ENCODE results near the gene MYOT.
"Not testable (repeated sequence)": the region's sequence is repeated elsewhere in the genome, so short reads cannot be mapped to it uniquely, and the experiment has no call there.

Gene MYOT, protein sequence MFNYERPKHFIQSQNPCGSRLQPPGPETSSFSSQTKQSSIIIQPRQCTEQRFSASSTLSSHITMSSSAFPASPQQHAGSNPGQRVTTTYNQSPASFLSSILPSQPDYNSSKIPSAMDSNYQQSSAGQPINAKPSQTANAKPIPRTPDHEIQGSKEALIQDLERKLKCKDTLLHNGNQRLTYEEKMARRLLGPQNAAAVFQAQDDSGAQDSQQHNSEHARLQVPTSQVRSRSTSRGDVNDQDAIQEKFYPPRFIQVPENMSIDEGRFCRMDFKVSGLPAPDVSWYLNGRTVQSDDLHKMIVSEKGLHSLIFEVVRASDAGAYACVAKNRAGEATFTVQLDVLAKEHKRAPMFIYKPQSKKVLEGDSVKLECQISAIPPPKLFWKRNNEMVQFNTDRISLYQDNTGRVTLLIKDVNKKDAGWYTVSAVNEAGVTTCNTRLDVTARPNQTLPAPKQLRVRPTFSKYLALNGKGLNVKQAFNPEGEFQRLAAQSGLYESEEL

DNA sequence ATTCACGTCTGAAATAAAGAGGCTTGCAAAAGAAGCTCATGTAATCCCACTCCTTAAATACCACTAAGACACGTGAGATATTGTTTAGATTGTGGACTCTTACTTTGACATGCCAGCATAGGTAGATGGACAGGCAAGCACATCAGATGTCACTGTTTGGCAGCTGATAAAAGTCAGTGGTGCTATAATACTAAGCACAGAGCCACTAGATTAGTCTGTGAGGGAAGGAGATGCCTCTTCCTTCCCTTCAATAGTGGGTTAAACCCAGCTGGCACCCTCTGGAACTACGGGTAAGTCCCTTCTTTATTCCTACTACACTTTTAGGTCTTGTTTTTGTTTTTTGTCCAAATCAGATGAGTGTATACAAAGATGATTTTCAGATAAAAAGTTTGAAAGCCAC lies at the start of gene MYOT:
MYOT (plus strand) TSS at position 197 of the 400 bp plus-strand sequence. CDS start 2,792 bp downstream, outside the sequence.
- no peak for DNase-seq (ENCODE audit: low spot score)

DNA sequence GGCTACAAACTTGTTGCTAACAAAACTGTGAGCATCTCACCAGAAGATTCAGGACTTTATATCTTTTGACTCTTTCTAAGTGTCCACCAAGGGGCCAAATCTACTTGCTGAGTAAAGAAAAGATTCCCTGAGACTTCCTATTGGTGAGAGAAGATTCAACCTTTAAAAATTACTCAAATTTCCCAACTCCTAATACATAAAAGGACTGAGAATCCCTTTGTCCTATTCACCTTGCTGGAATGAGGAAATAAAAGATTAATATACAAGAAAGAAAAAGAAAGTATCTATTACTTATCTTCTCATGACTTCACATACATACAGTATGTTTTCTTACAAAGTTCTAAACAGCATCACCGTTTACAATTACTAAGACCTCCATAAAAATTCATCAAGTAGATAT lies 47.9 kb upstream of the MYOT start:
- DNase-seq (ENCODE audit: low spot score), result no peak

DNA sequence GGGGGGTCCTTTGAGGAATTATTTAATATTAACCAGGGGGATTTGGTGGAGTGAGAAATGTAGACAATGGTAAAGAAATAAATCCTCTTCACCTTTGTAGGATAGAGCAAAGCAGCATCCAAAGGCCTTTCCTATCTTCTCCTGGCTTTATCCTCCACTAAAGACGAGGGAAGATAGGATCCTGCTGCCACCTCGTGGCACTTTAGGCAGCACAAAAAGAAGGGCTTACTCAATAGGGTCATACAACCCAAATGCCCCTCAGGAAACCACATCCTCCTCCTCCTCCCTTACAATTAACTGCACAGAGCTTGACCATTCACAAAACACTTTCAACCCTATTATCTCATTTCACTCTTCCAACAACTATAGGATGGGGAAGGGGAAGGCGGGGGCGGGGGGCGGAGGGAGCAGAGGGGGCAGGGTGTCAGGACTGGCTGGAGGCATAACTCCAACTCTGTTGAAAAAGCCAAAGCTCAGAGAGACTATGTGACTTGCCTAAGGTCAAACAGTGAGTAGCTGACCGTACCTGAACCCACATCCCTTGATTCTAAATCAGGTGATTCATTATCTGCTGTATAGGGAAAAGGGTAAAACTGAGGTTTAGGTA lies 45.4 kb upstream of the MYOT start:
- peak; percentile 71 for DNase-seq (ENCODE audit: low spot score)

DNA sequence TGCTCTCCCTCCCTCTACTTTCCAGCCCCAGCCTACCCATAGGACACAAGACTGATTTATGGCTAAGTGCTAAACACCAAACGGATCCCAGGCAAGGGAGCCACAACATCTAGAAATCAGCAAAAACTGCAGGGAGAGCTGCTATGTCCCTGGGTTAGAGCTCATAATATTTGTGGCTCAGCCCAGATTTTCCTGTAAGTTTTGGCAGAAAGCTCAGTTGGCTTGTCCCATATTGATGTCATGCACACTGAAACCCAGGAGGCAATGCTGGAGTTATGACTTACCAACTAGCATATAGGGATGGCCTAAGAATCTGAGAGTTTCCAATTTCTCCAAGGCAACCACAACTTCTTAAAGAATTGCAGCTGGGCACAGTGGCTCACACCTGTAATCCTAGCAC lies 44.7 kb upstream of the MYOT start:
- no peak for DNase-seq (ENCODE audit: low spot score)

DNA sequence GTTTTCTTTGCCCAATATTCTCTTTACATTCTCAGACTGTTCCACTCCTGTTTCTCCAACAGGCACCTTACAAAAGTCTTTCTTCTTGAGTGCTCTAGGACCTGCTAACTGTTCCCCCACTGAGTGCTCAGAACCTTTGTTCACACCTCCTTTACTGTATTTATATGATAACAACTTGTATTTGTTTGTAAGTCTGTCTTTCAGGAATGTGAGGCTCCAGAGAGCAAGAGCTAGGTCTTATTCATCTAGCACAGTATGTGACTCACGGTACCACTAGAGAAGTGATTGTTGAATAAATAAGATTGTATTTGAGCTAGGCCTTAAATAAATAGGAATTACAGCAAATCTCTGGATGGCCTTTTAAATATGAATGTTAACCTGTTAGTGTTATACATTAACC lies 42.5 kb upstream of the MYOT start:
- DNase-seq (ENCODE audit: low spot score), result no peak

DNA sequence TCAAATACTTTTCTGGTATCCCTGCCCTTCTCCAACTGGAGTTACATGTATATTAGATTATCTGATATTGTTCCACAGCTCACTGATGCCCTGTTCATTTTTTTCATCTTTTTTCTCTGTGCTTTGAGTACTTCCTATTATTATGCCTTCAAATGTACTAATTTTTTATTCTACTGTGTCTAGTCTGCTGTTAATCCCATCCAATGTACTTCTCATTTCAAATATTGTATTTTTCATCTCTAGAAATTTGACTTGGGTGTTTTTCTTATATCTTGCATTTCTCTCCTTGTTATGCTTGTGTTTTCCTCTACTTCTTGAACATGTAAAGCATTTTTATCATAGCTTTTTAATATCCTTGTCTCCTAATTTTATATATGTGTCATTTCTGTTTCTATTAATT lies 41.6 kb upstream of the MYOT start:
- DNase-seq (ENCODE audit: low spot score), result no peak

DNA sequence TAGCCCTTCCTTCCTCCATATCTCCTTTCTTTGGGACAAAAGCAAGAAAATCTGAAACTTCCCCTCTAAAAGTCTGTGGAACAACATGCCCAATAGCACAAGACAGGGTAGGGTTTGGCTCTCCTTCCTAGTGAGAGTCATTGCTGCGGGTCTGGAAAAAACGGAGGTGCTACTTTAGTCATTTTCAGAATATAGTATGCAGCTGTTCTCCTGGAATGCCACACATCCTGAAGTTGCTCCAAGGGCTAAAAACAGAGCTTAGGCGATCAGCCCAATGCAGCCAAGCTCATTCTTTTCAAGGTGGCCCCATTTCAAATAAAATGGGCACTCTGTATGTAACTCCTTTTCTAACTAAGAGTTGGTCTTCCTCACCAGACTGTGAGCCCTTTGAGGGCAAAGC lies 39.5 kb upstream of the MYOT start:
- no peak for DNase-seq (ENCODE audit: low spot score)

DNA sequence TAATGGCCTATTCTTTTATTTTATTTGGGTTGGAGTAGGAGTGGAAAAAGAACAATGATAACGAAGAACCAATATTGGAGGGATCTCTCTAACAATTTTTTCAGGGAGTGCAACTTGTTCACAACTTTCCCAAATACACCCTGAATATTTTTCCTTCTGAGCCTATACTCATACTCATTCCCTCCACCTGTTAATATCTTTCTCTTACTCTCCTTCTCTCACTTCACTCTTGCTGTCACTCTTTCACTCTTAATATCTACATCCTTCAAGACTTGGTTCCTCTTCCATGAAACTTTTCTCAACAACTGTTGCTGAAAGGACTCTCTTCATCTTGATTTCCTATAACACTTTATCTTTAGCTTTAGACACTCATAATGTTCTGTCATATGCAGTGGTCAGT lies 39.0 kb upstream of the MYOT start:
- no peak for DNase-seq (ENCODE audit: low spot score)

DNA sequence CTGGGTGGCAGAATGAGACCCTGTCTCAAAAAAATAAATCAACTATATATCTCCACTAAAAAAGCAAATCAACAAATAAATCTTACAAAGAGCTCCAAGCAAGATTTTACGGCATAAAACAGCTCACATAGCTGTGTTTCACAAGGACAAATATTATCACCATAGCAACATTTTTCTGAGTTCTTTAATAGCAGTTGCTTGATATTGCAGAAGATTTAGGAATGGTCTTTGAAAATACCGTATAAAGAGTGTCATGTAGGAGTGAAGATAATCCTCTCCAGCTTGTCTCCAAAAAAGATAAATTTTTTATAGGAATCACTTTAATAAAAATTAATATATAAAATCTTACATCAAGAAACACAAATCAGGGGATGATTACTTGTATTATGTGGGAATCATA lies 36.6 kb upstream of the MYOT start:
- DNase-seq (ENCODE audit: low spot score), result no peak

DNA sequence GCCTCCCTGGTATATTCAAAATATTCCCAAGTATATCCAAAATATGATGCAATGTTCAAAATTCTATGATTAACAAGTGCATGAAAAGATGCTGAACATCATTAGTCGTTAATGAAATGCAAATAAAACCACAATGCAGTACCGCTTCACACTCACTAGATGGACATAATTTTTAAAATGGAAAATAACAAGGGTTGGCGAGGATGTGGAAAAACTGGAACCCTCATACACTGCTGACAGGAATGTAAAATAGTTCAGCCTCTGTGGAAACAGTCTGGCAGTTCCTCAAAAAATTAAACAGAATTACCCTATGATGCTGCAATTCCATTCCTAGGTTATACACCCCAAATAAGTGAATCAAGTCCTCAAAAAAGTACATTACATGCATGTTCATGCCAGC lies 36.1 kb upstream of the MYOT start:
- no peak for DNase-seq (ENCODE audit: low spot score)

DNA sequence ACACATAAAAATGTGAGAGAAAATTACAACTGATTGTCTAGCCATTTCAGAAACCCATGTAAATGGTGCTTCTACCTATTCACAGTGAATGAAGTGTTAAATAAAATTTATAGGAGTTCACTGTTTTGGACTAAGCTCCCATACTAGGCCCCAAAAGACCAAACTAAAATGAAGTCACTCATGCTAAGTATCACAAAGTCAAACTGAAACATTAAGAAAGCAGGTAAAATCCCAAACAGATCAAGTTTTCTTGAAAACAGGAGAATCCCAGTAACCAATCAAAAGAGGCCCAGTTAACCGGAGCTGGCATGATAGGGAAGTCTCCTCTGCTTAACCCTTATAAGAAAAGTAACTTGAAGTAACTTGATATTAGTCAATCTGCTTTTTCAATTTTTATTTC lies 35.2 kb upstream of the MYOT start:
- no peak for DNase-seq (ENCODE audit: low spot score)

DNA sequence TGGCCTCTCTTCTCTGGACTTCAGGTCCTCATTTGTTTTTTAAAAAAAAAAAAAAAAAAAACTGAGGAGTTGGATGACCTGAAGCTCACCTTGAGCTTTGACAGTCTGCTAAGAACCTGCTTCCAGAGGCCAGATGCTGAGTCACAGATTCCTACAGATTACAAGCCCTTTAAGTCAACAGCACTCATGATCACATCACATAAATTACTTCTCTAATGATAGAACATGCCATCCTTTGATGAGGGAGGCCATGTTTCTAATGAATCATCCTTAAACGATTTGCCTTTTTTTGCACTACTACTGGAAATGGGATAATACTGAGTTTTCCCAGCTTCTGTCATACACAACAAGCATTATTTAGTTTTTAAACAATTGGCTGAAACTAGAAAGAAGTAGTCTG lies 34.2 kb upstream of the MYOT start:
- DNase-seq (ENCODE audit: low spot score), result peak; percentile 81

DNA sequence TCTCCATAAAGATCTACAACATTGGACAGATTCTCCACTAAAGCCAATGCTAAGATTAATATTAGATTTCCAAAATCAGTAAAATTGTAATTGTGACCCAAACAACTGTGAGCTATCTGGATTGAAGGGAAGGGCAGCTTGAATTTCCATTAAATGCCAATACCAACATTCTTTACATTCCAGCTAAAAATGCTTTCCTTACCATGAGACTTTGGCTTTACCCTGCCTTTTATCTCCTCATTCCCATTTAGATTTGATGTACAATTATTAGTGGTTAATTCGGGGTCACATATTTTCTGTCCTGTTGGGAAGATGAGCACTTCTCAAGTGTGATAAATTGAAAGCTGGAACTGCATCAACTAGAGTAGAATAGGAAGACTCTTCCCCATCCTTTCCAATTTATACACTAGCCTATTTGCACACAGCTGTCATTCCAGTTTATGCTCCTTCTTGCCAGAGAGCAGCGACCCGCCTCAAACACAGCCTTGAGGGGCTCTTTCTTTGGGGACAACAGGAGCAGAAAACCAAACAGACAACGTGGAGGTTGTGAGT lies 33.1 kb upstream of the MYOT start:
- peak; percentile 6 for DNase-seq (ENCODE audit: low spot score)

DNA sequence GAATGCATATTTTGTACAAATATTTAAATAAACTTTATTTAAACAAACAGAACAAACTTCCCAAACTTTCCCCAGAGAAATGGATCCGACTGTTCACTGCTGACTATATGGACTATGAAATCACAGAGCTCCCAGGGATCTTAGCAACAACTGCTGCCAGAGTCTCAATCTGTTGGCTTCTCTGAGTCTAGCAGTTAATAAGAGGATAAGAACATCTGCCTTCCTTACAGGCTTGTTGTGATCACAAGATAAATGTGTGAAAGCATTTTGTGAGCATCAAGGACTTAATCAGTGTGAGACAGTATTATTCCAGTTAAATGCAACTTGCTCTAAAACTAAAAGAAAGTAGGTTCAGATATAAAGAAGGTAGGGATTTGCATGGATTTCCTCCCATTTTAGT lies 31.4 kb upstream of the MYOT start:
- DNase-seq (ENCODE audit: low spot score), result no peak

DNA sequence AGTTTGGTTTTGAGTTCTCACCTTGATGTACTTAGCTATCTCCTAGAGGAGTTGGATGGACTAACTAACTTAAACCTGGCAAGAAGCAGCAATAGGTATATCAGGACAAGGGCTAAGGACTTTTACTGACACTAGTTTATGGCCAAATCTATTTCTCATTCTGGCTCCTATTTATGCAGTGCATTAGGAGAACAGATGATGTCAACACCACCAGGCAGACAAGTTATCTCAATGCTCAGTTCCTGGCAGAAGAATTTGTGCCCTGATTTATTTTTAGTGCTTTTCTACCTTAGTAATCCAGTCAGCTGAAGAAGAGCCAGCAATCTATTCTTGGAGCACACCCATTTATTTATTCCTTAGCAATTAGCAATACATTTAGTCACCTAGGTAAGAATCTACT lies 30.7 kb upstream of the MYOT start:
- DNase-seq (ENCODE audit: low spot score), result no peak

DNA sequence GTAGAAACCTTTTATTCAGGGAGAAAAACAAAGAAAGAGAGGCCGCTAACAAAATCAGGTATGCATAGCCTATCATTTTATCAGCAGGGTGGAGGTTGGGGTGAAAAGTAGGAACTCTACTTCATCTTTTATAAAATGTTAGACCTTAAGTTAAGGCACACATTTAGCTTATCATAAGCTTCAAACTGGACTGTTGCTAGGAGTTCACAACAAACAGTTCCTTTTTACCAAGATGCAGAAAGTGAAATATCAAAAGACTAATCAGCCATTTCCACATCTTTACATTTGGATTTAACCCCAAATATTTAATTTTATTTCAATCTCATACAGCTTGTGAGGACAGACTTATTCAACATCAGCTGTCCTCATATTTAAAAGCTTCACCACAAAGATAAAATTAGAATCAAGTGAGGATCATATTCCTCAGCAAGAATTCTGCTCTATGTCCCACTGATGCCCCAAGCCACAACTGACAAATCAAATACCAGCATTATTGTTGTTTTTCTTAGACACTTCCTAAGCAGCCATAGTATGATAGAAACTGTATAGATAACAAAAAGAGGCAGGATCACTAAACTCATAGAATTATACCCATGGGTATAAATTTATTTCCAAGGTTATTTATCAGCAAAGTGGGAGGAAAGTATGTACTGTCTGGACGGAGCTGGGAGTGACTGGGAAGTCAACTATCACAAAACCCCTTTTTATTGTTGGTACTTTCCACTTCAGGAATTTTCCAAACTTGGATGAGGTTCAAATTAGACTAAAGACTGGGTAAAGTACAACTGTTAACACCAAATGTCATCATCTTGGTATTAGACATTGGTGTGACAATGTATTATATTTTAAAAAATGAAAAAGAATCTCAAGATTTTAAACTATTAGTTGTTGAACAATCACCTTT lies 29.9 kb upstream of the MYOT start:
- DNase-seq (ENCODE audit: low spot score), result no peak

DNA sequence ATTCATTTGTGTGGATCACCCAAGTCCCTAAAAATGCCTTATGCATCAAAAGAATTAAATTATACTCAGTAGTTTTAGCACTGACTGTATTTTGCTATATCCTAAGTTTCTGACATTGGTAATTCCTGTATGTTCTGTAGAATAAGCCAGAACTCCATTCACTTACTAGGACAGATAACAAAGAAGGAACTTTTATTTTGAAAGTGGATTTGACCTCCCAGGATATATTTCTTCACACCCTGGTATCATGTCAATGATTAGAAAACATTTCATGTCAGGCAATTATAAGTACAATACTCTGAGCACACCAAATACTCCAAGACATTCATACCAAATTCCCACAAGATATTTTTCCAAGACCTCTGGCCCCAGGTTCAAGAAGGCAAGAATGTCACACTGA lies 28.7 kb upstream of the MYOT start:
- DNase-seq (ENCODE audit: low spot score), result no peak

DNA sequence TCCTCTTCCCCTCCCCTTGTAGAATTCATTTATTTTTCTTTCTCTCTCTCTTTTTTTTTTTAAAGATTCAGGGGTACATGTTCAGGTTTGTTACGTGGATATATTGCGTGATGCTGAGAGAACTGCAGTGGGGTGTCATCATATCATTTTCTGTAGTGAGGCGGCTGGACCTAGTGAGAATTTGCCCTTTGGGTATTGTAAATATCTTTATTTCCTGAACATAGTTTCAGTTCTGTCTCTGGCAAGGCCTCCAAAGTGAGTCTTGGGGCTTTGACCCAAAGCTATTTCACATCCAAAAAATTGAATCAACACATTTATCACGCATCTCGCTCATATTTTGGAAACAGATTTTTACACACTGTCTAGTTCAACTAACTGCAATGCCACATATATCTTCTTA lies 25.4 kb upstream of the MYOT start:
- DNase-seq (ENCODE audit: low spot score), result no peak

DNA sequence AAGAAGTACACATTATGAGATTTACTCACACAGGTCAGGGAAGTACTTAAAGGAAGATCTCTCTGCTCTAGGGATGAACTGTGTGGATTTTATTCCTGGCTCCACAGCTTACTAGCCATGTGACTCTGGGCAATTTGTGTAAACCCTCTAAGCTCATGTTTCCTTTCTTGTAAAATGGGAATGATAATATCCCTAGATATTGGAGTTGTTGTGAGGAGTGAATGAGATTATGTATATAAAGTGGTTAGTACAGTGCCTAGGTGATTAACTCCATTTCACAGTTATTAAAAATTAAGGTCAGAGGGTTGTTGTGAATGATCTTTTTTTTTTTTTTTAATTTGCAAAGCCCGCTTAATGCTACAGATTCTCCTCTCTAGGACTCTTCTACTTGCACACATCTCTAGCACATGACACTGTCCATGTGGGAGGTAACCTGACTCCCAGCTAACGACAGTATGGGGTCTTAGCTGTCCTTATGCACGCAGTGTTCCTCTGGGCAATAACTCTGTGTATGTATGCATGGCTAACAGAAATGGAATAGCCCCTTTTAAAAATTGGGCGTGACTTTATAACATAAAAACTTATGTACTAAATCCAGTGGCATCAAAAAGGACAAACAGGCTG lies 23.9 kb upstream of the MYOT start:
- no peak for DNase-seq (ENCODE audit: low spot score)

DNA sequence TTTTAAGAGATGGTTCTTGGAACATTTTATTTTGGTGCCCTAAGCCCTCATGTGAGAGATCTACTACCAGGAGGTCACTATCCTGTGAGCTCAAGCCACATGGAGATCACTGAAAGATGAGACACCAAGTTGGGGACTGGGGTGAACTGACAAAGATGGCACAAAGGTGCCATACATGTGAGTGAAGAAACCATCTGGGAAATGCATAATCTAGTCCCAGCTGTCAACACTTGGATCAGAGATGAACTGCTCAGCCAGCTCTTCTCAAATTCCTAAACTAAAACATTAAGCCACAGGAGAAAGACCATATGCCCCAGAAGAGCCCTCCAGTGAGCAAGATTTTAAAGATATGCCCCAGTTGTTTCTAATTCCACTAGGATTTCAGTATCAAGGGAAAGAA lies 22.2 kb upstream of the MYOT start:
- DNase-seq (ENCODE audit: low spot score), result no peak

DNA sequence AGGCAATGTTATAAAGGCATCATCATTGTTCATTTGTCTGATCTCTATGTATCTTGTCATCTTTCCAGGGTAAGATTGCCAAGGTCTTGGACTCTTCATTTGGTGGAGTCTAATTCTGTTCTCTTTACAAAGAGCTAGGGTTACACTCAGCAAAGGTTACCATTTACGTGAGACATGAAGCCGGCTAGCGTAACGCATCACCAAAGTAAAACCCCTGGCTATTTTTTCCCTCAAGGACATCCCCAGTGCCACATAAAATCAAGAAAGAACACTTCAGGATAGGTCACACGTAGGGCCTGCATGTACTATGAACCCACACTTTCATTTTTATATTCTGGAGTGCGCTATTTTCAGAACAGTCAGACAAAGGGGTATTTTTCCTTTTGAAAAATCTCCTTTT lies 20.0 kb upstream of the MYOT start:
- DNase-seq (ENCODE audit: low spot score), result no peak

DNA sequence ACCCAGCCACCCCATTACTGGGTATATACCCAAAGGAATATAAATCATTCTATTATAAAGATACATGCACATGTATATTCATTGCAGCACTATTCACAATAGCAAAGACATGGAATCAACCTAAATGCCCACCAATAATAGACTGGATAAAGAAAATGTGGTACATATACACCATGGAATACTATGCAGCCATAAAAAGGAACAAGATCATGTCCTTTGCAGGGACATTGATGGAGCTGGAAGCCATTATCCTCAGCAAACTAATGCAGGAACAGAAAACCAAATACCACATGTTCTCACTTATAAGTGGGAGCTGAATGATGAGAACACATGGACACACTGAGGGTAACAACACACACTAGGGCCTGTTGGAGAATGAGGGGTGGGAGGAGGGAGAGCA lies 14.5 kb upstream of the MYOT start:
- not testable (repeated sequence) for DNase-seq (ENCODE audit: low spot score)
